Kidney (tissue), 14 donors: ENCODE measurements around the gene ART1. TPM values are rescaled to one million over a fixed set of nuclear protein-coding genes. Genes with fewer than 3 reads are reported as not detected.

Source experiments
- DNase-seq, 5 donors: peaks; one replicate each; pipeline ENCODE4 v3.0.0-alpha.2; 2013 to 2020
- FAIRE-seq: peaks from 2 replicates; lab custom pipeline; 2012; peaks lifted over from hg19 to GRCh38; lab: Jason Lieb, UNC
- H3K27ac ChIP-seq, 2 donors: one replicate each; pipeline ENCODE4 v1.7.0; 2013; ENCODE audit warnings: low read depth in 2 of 2, low read length in 2 of 2, inconsistent platforms in 1 of 2
- H3K27me3 ChIP-seq: one replicate; pipeline ENCODE4 v1.7.1; 2013; ENCODE audit warnings: low read length, inconsistent platforms; ENCODE audit not compliant: control insufficient read depth, insufficient read depth
- H3K36me3 ChIP-seq, 3 donors: one replicate each; pipeline versions ENCODE4 v1.7.0 to v1.7.1; 2013; ENCODE audit warnings: low read length in 3 of 3, control low read depth in 1 of 3, inconsistent platforms in 1 of 3; ENCODE audit not compliant: insufficient read depth in 3 of 3, control insufficient read depth in 2 of 3
- H3K4me1 ChIP-seq, 3 donors: one replicate each; pipeline versions ENCODE4 v1.7.0 to v1.7.1; 2013; ENCODE audit warnings: low read length in 3 of 3, inconsistent platforms in 1 of 3, low read depth in 1 of 3; ENCODE audit not compliant: control insufficient read depth in 2 of 3, insufficient read depth in 2 of 3
- H3K4me3 ChIP-seq, 3 donors: one replicate each; pipeline versions ENCODE4 v1.7.0 to v1.8.1; 2013; ENCODE audit warnings: low read length in 3 of 3, control low read depth in 1 of 3, inconsistent platforms in 1 of 3
- H3K9ac ChIP-seq, 3 donors: one replicate each; pipeline versions ENCODE4 v1.7.0 to v1.7.1; 2013; ENCODE audit warnings: low read length in 3 of 3, control low read depth in 1 of 3, inconsistent platforms in 1 of 3
- H3K9me3 ChIP-seq, 3 donors: one replicate each; pipeline versions ENCODE4 v1.7.0 to v1.7.1; 2013; ENCODE audit warnings: low read length in 3 of 3, control low read depth in 1 of 3, inconsistent platforms in 1 of 3; ENCODE audit not compliant: control insufficient read depth in 2 of 3, insufficient read depth in 1 of 3
- CTCF ChIP-seq: IDR thresholded peaks from 3 replicates; pipeline ENCODE4 v1.5.1; 2012; ENCODE audit warnings: mild to moderate bottlenecking, moderate library complexity, borderline replicate concordance; ENCODE audit not compliant: insufficient read depth; ENCODE audit errors: extremely low read depth
- intact Hi-C: fragments of 100-400 bp; cut with DNase I; formaldehyde crosslinking; loops from one replicate; pipeline ENCODE4 v1.11.1; 2022
- polyA plus RNA-seq: library from polyadenylated mRNA; stranded (reverse); fragments of 350-450 nt; fragmentation: Illumina TruSeq; extraction: RNeasy Lipid Tissue Mini Kit (QIAGEN cat#74804); gene quantifications from one replicate; pipeline ENCODE4 v1.2.3, GENCODE V29; 2014; ENCODE audit warnings: low read depth, low replicate concordance; ENCODE audit not compliant: insufficient read depth
- total RNA-seq: library from RNA; stranded (reverse); fragmentation: NEBNext Ultra II Directional; extraction: Animal tissue kit (Norgen Biotek cat#: 25700); gene quantifications from one replicate; pipeline ENCODE4 v1.2.1, GENCODE V29; 2021
- donor health status: control.
- donor health status: control.
- donor health status: control.
- donor health status: control.
- donor health status: control.
- donor health status: DM: yes; HTN: yes; CAD: no.
- donor health status: Normal renal cell carcinoma (clear cell type).

The ART1 gene
- total and polyA plus RNA-seq, 2 donors from 2014 or later = 0.31 TPM; not detected in 1

GRCh38 chr11:3617990-3618389 lies 26.9 kb upstream of the ART1 start:
- Histone ChIP-seq H3K4me3 (no peak overlapping the region), H3K9ac (no peak overlapping the region), H3K27ac (no peak overlapping the region), H3K9me3 (no peaks in the 10 kb centered on the region), H3K27me3 (no peaks in the 10 kb centered on the region), H3K4me1 (no peaks in the 10 kb centered on the region), H3K36me3 (no peaks in the 10 kb centered on the region)
- intact Hi-C loops = no loop called here
- FAIRE-seq = no peak
- no peak for DNase-seq
- TF ChIP-seq CTCF = no peak

- FAIRE-seq = no peak
These were observed 22.4 kb upstream of the ART1 start for GRCh38 chr11:3622521-3622920.

GRCh38 chr11:3623121-3623520 lies 21.8 kb upstream of the ART1 start:
- FAIRE-seq = no peak
- no peaks in the 10 kb centered on the region for H3K27me3 ChIP-seq
- no peaks in the 10 kb centered on the region for H3K9me3 ChIP-seq
- no peaks in the 10 kb centered on the region for H3K36me3 ChIP-seq
- intact Hi-C loops = no loop called here
- no peak overlapping the region for H3K9ac ChIP-seq
- no peak for TF ChIP-seq CTCF
- no peak overlapping the region for H3K4me3 ChIP-seq
- H3K27ac ChIP-seq = no peak overlapping the region
- H3K4me1 ChIP-seq = peaks cover 0 to 2% (median 0%) of the 10 kb centered on the region in 3 donors
- DNase-seq = no peak

More at GRCh38 chr11:3622521-3622920, 22.4 kb upstream of the ART1 start:
- Histone ChIP-seq H3K4me1 (peaks cover 0 to 2% (median 0%) of the 10 kb centered on the region in 3 donors), H3K9me3 (no peaks in the 10 kb centered on the region), H3K36me3 (no peaks in the 10 kb centered on the region), H3K27me3 (no peaks in the 10 kb centered on the region), H3K9ac (no peak overlapping the region), H3K4me3 (no peak overlapping the region), H3K27ac (no peak overlapping the region)
- no peak for TF ChIP-seq CTCF
- DNase-seq = no peak
- intact Hi-C loops = no loop called here
